Mucosa of descending colon (tissue), 3 donors: Measurements from ENCODE around the gene OCLN. TPM values are rescaled to one million over a fixed set of nuclear protein-coding genes. Genes with fewer than 3 reads are reported as not detected.
A peak's percentile ranks its signal among the peaks of the same experiment; 100 is the strongest.

Experiments
- ATAC-seq: fragments of 200-7000 bp; cut with Tn5 transposase; one replicate; pipeline ENCODE4 v1.9.1; 2020; ENCODE audit warnings: mild to moderate bottlenecking, moderate library complexity
- DNase-seq, 3 donors: peaks; one replicate each; pipeline ENCODE4 v3.0.0-alpha.2; 2020
- H3K36me3 ChIP-seq: fragments of 200-600 bp; one replicate; pipeline ENCODE4 v1.8.0; 2021; ENCODE audit warnings: low read depth, mild to moderate bottlenecking
- H3K4me1 ChIP-seq: fragments of 200-600 bp; one replicate; pipeline ENCODE4 v1.8.0; 2021; ENCODE audit warnings: low read depth, mild to moderate bottlenecking
- H3K4me3 ChIP-seq: fragments of 200-600 bp; one replicate; pipeline ENCODE4 v1.8.0; 2021; ENCODE audit warnings: mild to moderate bottlenecking
- H3K9me3 ChIP-seq: fragments of 200-600 bp; one replicate; pipeline ENCODE4 v1.8.0; 2021; ENCODE audit warnings: mild to moderate bottlenecking
- CTCF ChIP-seq: fragments of 200-600 bp; IDR thresholded peaks from one replicate; pipeline ENCODE4 v1.8.0; 2022; ENCODE audit warnings: antibody characterized with exemption, mild to moderate bottlenecking
- intact Hi-C, 2 donors: fragments of 100-400 bp; cut with DNase I in 1 of 2; cut with micrococcal nuclease in 1 of 2; formaldehyde crosslinking; loops; one replicate each; pipeline versions ENCODE4 v1.11.0 to v1.11.1; 2022; cut with DNase I, micrococcal nuclease
- total RNA-seq, 3 donors: library from RNA; stranded (reverse); fragmentation: NEBNext Ultra II Directional in 2 of 3; extraction: Animal tissue kit (Norgen Biotek cat#: 25700) in 2 of 3; gene quantifications; one replicate each; pipeline versions ENCODE4 v1.2.1 to v1.2.4, GENCODE V29; 2021 to 2023
- donor health status: DM: no; HTN: no; CAD: no; lungs with moderate emphysema.
- donor health status: DM: no; HTN: no; CAD: no.
- donor health status: DM: no; HTN: yes; CAD: no.

OCLN gene
- total RNA-seq, 3 donors from 2014 or later = 50.2 to 134 (median 130) TPM

GRCh38 chr5:69491838-69492390, 676 bp upstream of the OCLN start:
- ATAC-seq = no peak

GRCh38 chr5:69492923-69493395, 369 bp downstream of the OCLN start:
- DNase-seq = peak in 2 of 3 donors; percentile 45 to 60
- no peaks in the 10 kb centered on the region for H3K36me3 ChIP-seq
- intact Hi-C loops = no loop called here
- peak; percentile 48 for ATAC-seq
- H3K4me3 ChIP-seq = peak overlapping the region; percentile 48
- TF ChIP-seq CTCF = no peak
- H3K9me3 ChIP-seq = no peaks in the 10 kb centered on the region
- H3K4me1 ChIP-seq = no peaks in the 10 kb centered on the region

More at GRCh38 chr5:69491838-69492390, 676 bp upstream of the OCLN start:
- H3K36me3 ChIP-seq = no peaks in the 10 kb centered on the region
- no peak for DNase-seq
- H3K4me1 ChIP-seq = no peaks in the 10 kb centered on the region
- no peak for TF ChIP-seq CTCF
- peak overlapping the region; percentile 48 for H3K4me3 ChIP-seq
- intact Hi-C loops = no loop called here
- H3K9me3 ChIP-seq = no peaks in the 10 kb centered on the region

GRCh38 chr5:69493396-69494133, 975 bp downstream of the OCLN start:
- DNase-seq (peak; percentile 66 to 77 (median 71)), ATAC-seq (peak; percentile 57)
- no peaks in the 10 kb centered on the region for H3K4me1 ChIP-seq
- no peak for TF ChIP-seq CTCF
- intact Hi-C loops = no loop called here
- no peaks in the 10 kb centered on the region for H3K9me3 ChIP-seq
- H3K36me3 ChIP-seq = no peaks in the 10 kb centered on the region
- peak overlapping the region; percentile 48 for H3K4me3 ChIP-seq

GRCh38 chr5:69494452-69494851, 1.9 kb downstream of the OCLN start:
- Histone ChIP-seq H3K4me1 (peaks cover 6% of the 10 kb centered on the region), H3K9me3 (no peaks in the 10 kb centered on the region), H3K4me3 (no peak overlapping the region), H3K36me3 (no peaks in the 10 kb centered on the region)
- intact Hi-C loops = no loop called here
- DNase-seq (no peak), ATAC-seq (no peak)
- no peak for TF ChIP-seq CTCF

- no peak overlapping the region for H3K4me3 ChIP-seq
- ATAC-seq (no peak), DNase-seq (no peak)
- no peaks in the 10 kb centered on the region for H3K36me3 ChIP-seq
- TF ChIP-seq CTCF = no peak
- intact Hi-C loops = no loop called here
- peaks cover 12% of the 10 kb centered on the region for H3K4me1 ChIP-seq
- no peaks in the 10 kb centered on the region for H3K9me3 ChIP-seq
Measured at GRCh38 chr5:69497006-69497520, 4.5 kb downstream of the OCLN start.
